Heart left ventricle (tissue), 16 donors: Measurements from ENCODE around the gene SLCO3A1. TPM values are rescaled to one million over a fixed set of nuclear protein-coding genes. Genes with fewer than 3 reads are reported as not detected.

Experiments
- ATAC-seq, 4 donors: fragments of 200-7000 bp; cut with Tn5 transposase; one replicate each; pipeline ENCODE4 v1.9.1; 2020 to 2022; ENCODE audit warnings: moderate library complexity in 4 of 4, mild to moderate bottlenecking in 3 of 4, moderate number of reproducible peaks in 1 of 4
- DNase-seq, 5 donors: peaks; one replicate each; pipeline ENCODE4 v3.0.0-alpha.2; 2020
- H3K27ac ChIP-seq, 12 donors: fragments of 200-600 bp; sonication (generic) in 4 of 12; one replicate each; pipeline versions ENCODE4 v1.5.0 to v1.8.0; 2016 to 2022; ENCODE audit warnings: mild to moderate bottlenecking in 2 of 12
- H3K27me3 ChIP-seq, 9 donors: fragments of 200-600 bp; sonication (generic) in 2 of 9; one replicate each; pipeline versions ENCODE4 v1.5.1 to v1.8.0; 2016 to 2022; ENCODE audit warnings: mild to moderate bottlenecking in 3 of 9
- H3K36me3 ChIP-seq, 9 donors: fragments of 200-600 bp; sonication (generic) in 2 of 9; one replicate each; pipeline versions ENCODE4 v1.5.0 to v1.8.0; 2018 to 2022; ENCODE audit warnings: mild to moderate bottlenecking in 2 of 9
- H3K4me1 ChIP-seq, 12 donors: fragments of 200-600 bp; sonication (generic) in 4 of 12; one replicate each; pipeline versions ENCODE4 v1.5.0 to v1.8.0; 2016 to 2022; ENCODE audit warnings: mild to moderate bottlenecking in 3 of 12
- H3K4me3 ChIP-seq, 12 donors: fragments of 200-600 bp; sonication (generic) in 4 of 12; one replicate each; pipeline versions ENCODE4 v1.5.0 to v1.8.0; 2017 to 2022; ENCODE audit warnings: mild to moderate bottlenecking in 9 of 12, moderate library complexity in 4 of 12
- H3K9me3 ChIP-seq, 12 donors: fragments of 200-600 bp; sonication (generic) in 4 of 12; one replicate each; pipeline versions ENCODE4 v1.5.0 to v1.8.0; 2016 to 2022; ENCODE audit warnings: mild to moderate bottlenecking in 1 of 12
- CTCF ChIP-seq, 12 donors: fragments of 200-600 bp; sonication (generic) in 4 of 12; IDR thresholded peaks; one replicate each; pipeline versions ENCODE4 v1.5.0 to v1.8.0; 2018 to 2022; ENCODE audit warnings: antibody characterized with exemption in 12 of 12, mild to moderate bottlenecking in 5 of 12
- POLR2A ChIP-seq, 2 donors: fragments of 450-650 bp; IDR thresholded peaks; one replicate each; pipeline ENCODE4 v1.6.1; 2017; ENCODE audit warnings: antibody characterized with exemption in 2 of 2, mild to moderate bottlenecking in 2 of 2, moderate library complexity in 2 of 2
- WGBS, 4 donors: extraction: QIAGEN DNeasy Blood & Tissue Kit in 2 of 4; methylation state at CpG; one replicate each; pipeline versions ENCODE4 v1.1.5 to v1.1.7; 2013 to 2018; 5-methylcytosine and 5-hydroxymethylcytosine counted together
- intact Hi-C, 10 donors: fragments of 100-400 bp; cut with DNase I; formaldehyde crosslinking; loops; one replicate each; pipeline versions ENCODE4 v1.11.1 to v1.14.2; 2022
- polyA plus RNA-seq, 2 donors: library from polyadenylated mRNA; stranded (reverse); fragments of 200-250 nt; gene quantifications; one replicate each; pipeline ENCODE4 v1.2.3, GENCODE V29; 2013
- total RNA-seq, 9 donors: library from RNA; depleted of rRNA in 2 of 9; stranded (reverse); fragments of >200 nt in 2 of 9; fragmentation: NEBNext Ultra II Directional in 3 of 9; extraction: Animal tissue kit (Norgen Biotek cat#: 25700) in 3 of 9; gene quantifications; one replicate each; pipeline versions ENCODE4 v1.1.0 to v1.2.4, GENCODE V29; 2016 to 2023
- donor health status: ischemic (EF 13 %, LVEDD 7.1; RV severe dilation, severe dysfunction).
- donor health status: healthy with polysubstance abuse.
- donor health status: DM: no; HTN: yes; CAD: no.
- donor health status: DM: no; HTN: no; CAD: no.
- donor health status: ischemic (EF 25% LVEDD 6.9; RV normal size, moderate dysfunction).
- donor health status: ischemic (EF 25% LVEDD 5.7; RV mildly dilated, moderate dysfunction).
- donor health status: healthy.
- donor health status: DM: yes; HTN: yes; CAD: no.
- donor health status: ischemic (EF 35%, LVEDD 5.7; RV mildly dilated, moderate dysfunction).
- donor health status: nonischemic (EF 11% LVEDD 7.7; RV severe dilation, severe dysfunction).
- donor health status: DM: yes; HTN: yes; CAD: no.
- donor health status: PGD.
- donor health status: ischemic (EF 29% LVEDD 5.4; RV normal size, mild dysfunction).
- donor health status: nonischemic (EF 23%, LVEDD 6.1; RV moderate dilation, normal function).

SLCO3A1 gene
- total and polyA plus RNA-seq, 11 donors, result 26.3 to 64.2 (median 50.2) TPM

- Histone ChIP-seq H3K4me3 (no peak overlapping the region), H3K4me1 (peaks cover 13 to 97% (median 63%) of the 10 kb centered on the region in 12 donors), H3K27me3 (no peaks in the 10 kb centered on the region), H3K36me3 (no peaks in the 10 kb centered on the region), H3K9me3 (no peaks in the 10 kb centered on the region), H3K27ac (peak overlapping the region; percentile 16 to 78 (median 64))
- ATAC-seq (peak; percentile 66 to 74 (median 72)), DNase-seq (peak in 4 of 5 donors; percentile 39 to 72 (median 56))
- 35 to 43% (median 39%) methylated on average over 14 to 19 of the region's 19 CpGs for WGBS, 4 donors
- intact Hi-C loops, result loop anchor here (2.0 to 10.0 kb wide), 8 partner anchors 83 to 423 kb away; partner anchors contain the start of gene SLCO3A1 (in 5 of the 10)
- no peak for TF ChIP-seq CTCF (IDR thresholded peaks at IDR 0.05)
- TF ChIP-seq POLR2A (IDR thresholded peaks at IDR 0.05), result no peak
These were observed 94.4 kb downstream of the SLCO3A1 start for GRCh38 chr15:91947683-91948608.

GRCh38 chr15:91949361-91949760 lies 95.9 kb downstream of the SLCO3A1 start:
- WGBS, 4 donors, result 95 to 97% (median 96%) methylated on average over 8 of the region's 8 CpGs
- ATAC-seq (no peak), DNase-seq (no peak)
- TF ChIP-seq CTCF (IDR thresholded peaks at IDR 0.05) (no peak), POLR2A (IDR thresholded peaks at IDR 0.05) (no peak)
- H3K27ac ChIP-seq, result no peak overlapping the region
- H3K4me1 ChIP-seq, result peaks cover 13 to 92% (median 56%) of the 10 kb centered on the region in 12 donors
- H3K36me3 ChIP-seq, result no peaks in the 10 kb centered on the region
- intact Hi-C loops, result loop anchor here (5.0 to 10.0 kb wide), 7 partner anchors 85 to 425 kb away; partner anchors contain the start of gene SLCO3A1 (in 4 of the 10)
- no peak overlapping the region for H3K4me3 ChIP-seq
- H3K9me3 ChIP-seq, result no peaks in the 10 kb centered on the region
- H3K27me3 ChIP-seq, result no peaks in the 10 kb centered on the region

- H3K27ac ChIP-seq, result no peak overlapping the region
- ATAC-seq, result no peak
- DNase-seq, result no peak
- no peak overlapping the region for H3K4me3 ChIP-seq
- H3K9me3 ChIP-seq, result no peaks in the 10 kb centered on the region
- WGBS, 4 donors, result 72 to 77% (median 75%) methylated on average over 4 of the region's 4 CpGs
- H3K36me3 ChIP-seq, result no peaks in the 10 kb centered on the region
- TF ChIP-seq POLR2A (IDR thresholded peaks at IDR 0.05), result no peak
- no peak for TF ChIP-seq CTCF (IDR thresholded peaks at IDR 0.05)
- peaks cover 13 to 92% (median 56%) of the 10 kb centered on the region in 12 donors for H3K4me1 ChIP-seq
- no peaks in the 10 kb centered on the region for H3K27me3 ChIP-seq
- intact Hi-C loops, result no loop called here
These were observed 96.5 kb downstream of the SLCO3A1 start for GRCh38 chr15:91950054-91950453.

GRCh38 chr15:91950631-91951329 lies 97.3 kb downstream of the SLCO3A1 start:
- intact Hi-C loops, result no loop called here
- no peaks in the 10 kb centered on the region for H3K36me3 ChIP-seq
- peak overlapping the region in 2 of 12 donors; percentile 23 to 35 for H3K27ac ChIP-seq
- H3K4me3 ChIP-seq, result no peak overlapping the region
- no peaks in the 10 kb centered on the region for H3K9me3 ChIP-seq
- WGBS, 4 donors, result 55 to 85% (median 78%) methylated on average over 2 of the region's 2 CpGs
- TF ChIP-seq CTCF (IDR thresholded peaks at IDR 0.05) (no peak), POLR2A (IDR thresholded peaks at IDR 0.05) (no peak)
- no peaks in the 10 kb centered on the region for H3K27me3 ChIP-seq
- DNase-seq (no peak), ATAC-seq (no peak)
- peaks cover 13 to 93% (median 59%) of the 10 kb centered on the region in 12 donors for H3K4me1 ChIP-seq
